Adrenal gland (tissue), 5 donors: ENCODE results near the gene CA10.

Source experiments
- POLR2A ChIP-seq, 2 donors: fragments of 450-650 bp; IDR thresholded peaks; one replicate each; pipeline ENCODE4 v1.6.1; 2017; ENCODE audit warnings: antibody characterized with exemption in 2 of 2, mild to moderate bottlenecking in 2 of 2, moderate library complexity in 1 of 2
- TF ChIP-seq, protein P1 (sequence below), 6 experiments: fragments of 450-650 bp in 4 of 6; fragments of 200-600 bp in 2 of 6; sonication (generic) in 1 of 6; IDR thresholded peaks; 1 replicate in 5 of 6; 2 replicates in 1 of 6; pipeline versions ENCODE4 v1.5.1 to v1.8.0; 2016 to 2021; ENCODE audit warnings: antibody characterized with exemption in 6 of 6, mild to moderate bottlenecking in 2 of 6, moderate library complexity in 1 of 6
- donor health status: DM: no; HTN: no; CAD: no.

GRCh38 chr17:51703361-51704341 lies 454.9 kb downstream of the CA10 start:
- TF ChIP-seq, protein P1, sequence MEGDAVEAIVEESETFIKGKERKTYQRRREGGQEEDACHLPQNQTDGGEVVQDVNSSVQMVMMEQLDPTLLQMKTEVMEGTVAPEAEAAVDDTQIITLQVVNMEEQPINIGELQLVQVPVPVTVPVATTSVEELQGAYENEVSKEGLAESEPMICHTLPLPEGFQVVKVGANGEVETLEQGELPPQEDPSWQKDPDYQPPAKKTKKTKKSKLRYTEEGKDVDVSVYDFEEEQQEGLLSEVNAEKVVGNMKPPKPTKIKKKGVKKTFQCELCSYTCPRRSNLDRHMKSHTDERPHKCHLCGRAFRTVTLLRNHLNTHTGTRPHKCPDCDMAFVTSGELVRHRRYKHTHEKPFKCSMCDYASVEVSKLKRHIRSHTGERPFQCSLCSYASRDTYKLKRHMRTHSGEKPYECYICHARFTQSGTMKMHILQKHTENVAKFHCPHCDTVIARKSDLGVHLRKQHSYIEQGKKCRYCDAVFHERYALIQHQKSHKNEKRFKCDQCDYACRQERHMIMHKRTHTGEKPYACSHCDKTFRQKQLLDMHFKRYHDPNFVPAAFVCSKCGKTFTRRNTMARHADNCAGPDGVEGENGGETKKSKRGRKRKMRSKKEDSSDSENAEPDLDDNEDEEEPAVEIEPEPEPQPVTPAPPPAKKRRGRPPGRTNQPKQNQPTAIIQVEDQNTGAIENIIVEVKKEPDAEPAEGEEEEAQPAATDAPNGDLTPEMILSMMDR (IDR thresholded peaks at IDR 0.05) = no peak
- TF ChIP-seq POLR2A (IDR thresholded peaks at IDR 0.05) = no peak
